HG02981 (cell line): ENCODE measurements around the gene SH3BP2.
A peak's percentile ranks its signal among the peaks of the same experiment; 100 is the strongest.
"Not testable (repeated sequence)": the region's sequence is repeated elsewhere in the genome, so short reads cannot be mapped to it uniquely, and the experiment has no call there.

Experiments
- ATAC-seq: cut with Tn5 transposase; IDR thresholded peaks from one replicate; pipeline ENCODE4 v1.9.1; 2021; ENCODE audit warnings: mild to moderate bottlenecking, moderate library complexity; ENCODE audit not compliant: unreplicated experiment

Gene SH3BP2

DNA sequence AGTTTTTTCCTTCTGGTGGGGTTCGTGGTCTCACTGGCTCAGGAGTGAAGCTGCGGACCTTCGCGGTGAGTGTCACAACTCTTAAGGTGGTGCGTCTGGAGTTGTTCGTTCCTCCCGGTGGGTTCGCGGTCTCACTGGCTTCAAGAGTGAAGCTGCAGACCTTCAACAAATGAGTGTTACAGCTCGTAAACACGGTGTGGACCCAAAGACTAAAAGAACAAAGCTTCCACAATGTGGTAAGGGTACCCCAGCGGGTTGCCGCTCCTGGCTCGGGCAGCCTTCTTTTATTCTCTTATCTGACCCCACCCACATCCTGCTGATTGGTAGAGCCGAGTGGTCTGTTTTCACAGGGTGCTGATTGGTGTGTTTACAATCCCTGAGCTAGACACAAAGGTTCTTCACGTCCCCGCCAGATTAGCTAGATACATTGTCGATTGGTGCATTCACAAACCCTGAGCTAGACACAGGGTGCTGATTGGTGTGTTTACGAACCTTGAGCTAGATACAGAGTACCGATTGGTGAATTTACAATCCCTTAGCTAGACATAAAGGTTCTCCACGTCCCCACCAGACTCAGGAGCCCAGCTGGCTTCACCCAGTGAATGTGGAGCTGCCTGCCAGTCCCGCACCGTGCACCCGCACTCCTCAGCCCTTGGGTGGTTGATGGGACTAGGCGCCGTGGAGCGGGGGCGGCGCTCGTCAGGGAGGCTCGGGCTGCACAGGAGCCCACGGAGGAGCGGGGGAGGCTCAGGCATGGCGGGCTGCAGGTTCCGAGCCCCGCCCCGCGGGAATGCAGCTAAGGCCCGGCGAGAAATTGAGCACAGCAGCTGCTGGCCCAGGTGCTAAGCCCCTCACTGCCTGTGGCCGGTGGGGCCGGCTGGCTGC, 30.2 kb upstream of the SH3BP2 start:
- ATAC-seq: not testable (repeated sequence)

DNA sequence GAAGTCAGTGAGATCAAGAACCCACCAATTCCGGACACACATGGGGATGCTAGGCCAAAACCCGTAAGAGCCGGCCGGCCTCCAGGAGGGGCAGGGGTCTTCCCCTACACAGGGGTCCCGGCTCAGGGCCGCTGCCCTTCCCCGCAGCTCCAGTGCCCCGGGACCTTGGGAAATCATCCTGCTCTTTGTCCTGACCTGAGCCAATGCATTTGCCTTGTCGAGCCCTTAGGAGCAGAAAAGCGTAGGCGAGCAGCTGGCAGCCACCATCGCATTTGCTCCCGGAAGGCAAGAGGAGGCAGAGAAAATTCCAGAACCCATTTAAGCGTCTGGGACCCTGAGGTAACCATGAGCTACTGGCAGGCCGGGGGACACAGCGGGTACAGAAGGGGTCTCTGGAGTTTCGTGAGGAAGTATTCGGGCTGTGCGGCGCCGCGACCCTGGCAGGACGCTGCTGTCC, 29.3 kb upstream of the SH3BP2 start:
- no peak for ATAC-seq

GRCh38 chr4:2765832-2766526, 26.9 kb upstream of the SH3BP2 start:
- no peak for ATAC-seq

- ATAC-seq: no peak
Measured at GRCh38 chr4:2767046-2767704, 25.7 kb upstream of the SH3BP2 start.

DNA sequence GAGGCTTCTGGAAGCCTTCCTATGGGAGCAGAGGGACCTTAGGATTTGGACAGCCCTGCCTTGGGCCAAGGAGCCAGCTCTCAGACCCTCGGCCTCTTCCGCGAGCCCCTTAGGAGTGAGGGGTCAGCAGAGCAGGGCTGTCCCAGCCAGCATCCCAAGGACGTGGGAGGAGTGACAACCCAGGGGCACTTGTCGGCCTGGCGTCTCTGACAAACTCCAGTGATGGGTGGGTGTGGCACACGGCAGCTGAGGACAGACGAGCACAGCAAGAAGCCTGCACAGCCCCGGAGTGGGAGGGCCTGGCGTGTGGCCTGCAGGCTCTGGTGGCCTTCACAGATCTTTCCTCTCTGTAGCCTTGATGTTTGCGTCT, 25.2 kb upstream of the SH3BP2 start:
- no peak for ATAC-seq

- no peak for ATAC-seq
Measured at GRCh38 chr4:2768124-2768523, 24.8 kb upstream of the SH3BP2 start.

DNA sequence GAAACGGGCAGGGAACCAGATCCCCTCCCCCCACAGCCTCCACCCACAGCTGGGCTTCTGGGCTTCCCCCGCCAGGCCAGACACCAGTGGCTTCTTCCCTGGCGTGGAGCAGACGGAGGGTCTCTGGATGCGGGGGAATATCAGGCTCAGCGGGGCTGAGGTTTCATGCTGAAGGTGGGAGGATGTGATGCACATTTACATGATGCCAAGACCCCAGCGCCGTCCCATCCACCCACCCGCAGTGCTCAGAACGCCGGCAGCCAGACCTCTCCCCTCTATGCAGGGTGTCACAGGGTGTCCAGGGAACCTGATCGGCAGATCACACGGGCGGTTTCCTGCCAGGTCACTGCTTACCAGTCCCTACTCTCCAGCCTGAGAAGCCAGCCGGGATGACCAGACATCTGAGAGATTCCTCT, 24.0 kb upstream of the SH3BP2 start:
- no peak for ATAC-seq

DNA sequence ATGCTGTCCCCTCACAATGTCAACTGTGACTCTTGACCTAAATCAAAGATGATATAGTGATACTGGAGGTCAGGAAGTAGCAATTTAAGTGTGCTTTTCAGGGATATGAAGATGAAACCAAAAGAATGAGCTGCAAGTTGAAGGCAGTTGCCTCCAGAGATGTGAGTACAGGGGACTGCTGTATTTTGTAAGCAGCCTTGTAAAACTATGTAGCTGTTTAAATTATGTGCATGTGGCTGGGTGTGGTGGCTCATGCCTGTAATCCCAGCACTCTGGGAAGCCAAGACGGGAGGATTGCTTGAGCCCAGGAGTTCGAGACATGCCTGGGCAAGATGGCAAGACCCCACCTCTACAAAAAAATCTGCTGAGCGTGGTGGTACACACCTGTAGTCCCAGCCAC, 21.6 kb upstream of the SH3BP2 start:
- ATAC-seq: no peak

GRCh38 chr4:2780643-2781042, 12.2 kb upstream of the SH3BP2 start:
- not testable (repeated sequence) for ATAC-seq

DNA sequence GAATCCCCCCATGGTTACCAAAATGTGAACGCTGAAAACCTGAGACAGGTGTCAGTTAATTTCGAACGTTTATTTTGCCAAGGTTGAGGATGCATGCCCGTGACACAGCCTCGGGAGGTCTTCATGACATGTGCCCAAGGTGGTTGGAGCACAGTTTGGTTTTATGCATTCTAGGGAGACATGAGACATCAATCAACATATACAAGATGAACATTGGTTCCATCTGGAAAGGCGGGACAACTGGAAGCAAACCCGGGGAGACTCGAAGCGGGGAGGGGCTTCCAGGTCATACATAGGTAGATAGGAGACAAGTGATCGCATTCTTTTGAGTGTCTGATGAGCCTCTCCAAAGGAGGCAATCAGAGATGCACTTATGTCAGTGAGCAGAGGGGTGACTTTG, 11.0 kb upstream of the SH3BP2 start:
- no peak for ATAC-seq

DNA sequence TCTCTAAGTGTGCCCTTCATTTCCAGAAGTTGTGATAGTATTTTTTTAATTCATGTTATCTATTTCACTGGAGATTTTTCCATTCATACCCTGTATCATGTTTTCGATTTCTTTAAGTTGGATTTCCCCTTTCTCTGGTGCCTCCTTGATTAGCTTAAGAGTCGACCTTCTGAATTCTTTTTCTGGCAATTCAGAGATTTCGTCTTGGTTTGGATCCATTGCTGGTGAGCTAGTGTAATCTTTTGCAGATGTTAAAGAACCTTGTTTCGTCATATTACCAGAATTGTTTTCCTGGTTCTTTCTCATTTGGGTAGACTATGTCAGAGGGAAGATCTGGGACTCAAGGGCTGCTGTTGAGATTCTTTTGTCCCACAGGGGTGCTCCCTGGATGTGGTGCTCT, 9.1 kb upstream of the SH3BP2 start:
- no peak for ATAC-seq

- no peak for ATAC-seq
Measured at GRCh38 chr4:2785613-2786012, 7.3 kb upstream of the SH3BP2 start.

DNA sequence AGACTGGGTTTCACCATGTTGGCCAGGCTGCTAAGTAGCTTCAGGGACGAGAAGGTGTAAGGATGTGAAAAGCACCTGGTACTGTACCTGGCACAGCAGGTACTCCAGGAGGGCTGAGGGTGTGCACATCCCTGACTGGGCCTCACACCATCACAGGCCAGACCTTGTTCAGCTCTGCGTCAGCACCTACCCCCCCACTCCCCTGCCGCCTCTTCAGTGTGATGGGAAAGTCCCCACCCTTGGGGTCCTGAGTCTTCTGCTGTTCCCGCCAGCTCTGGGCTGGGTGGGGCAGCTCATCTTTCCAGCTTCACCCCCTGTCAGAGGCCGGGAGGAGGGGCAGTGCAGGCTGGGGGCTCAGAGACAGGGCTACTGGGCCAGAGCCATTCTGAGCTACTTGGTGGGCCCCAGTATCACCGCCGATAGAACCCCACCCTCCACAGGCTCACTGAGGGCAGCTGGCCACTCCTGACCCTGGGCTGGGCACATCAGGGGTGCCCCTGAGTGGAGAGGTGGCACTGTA, 6.7 kb upstream of the SH3BP2 start:
- ATAC-seq: no peak

GRCh38 chr4:2786794-2787229, 6.1 kb upstream of the SH3BP2 start:
- ATAC-seq: no peak

DNA sequence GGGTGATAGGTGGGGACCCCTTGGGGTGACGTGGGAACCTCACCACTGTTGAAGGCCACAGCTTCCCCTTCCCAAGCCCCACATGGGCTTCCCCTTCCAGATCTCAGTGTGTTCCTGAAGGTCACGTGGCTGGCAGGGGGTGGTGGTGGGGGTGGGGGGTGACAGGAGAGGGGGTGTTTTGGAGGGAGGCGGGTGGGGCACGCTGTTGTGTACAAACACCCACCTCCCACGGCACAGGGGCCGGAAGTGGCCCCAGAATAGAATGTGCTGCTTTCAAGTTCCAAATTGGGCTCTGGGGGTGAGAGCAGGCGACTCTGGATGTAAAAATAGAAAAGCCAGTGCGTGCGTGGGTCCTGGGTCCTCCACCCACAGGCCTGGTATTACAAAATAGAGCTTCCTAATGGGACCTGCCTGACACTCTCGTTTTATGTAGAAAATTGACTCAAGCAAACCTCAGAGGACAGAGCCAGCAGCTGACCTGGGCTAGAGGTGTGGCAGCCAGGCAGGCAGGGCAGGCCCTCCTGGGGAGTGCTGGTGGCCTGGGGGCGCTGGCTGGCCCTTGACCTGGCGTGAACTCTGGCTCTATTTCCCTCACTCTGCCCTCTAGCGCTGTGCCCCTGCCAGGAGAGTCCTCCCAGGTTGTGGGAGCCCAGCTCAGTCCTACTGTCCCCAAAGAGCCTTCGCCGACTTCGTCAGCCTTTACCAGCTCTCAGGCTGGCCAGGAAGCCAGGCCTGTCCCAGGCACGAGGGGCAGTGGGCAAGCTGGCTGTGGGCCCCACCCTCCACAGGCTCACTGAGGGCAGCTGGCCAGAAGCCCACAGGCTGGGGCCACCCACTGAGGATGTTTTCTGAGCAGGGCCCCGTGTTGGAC, 5.4 kb upstream of the SH3BP2 start:
- peak; percentile 54 for ATAC-seq

GRCh38 chr4:2788101-2788500, 4.8 kb upstream of the SH3BP2 start:
- no peak for ATAC-seq

GRCh38 chr4:2788532-2789103, 4.3 kb upstream of the SH3BP2 start:
- no peak for ATAC-seq

DNA sequence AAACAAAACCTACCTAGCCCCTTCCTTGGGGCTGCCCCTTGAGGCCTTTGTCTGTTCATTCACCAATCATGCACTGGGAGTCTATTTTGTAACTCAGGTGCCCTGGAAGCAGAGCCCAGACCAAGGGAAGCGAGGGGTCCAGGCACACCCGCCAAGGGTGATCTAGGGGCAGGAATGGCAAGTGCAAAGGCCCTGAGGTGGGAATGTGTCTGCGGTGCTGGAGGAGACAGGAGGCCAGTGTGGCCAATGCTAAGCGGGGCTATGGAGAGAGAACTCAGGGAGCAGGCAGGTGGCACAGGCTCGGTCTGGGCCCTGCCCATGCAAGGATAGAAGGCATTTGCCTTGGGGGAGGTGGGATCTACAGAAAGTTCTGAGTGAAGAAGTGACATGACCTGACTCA, 3.5 kb upstream of the SH3BP2 start:
- ATAC-seq: no peak

DNA sequence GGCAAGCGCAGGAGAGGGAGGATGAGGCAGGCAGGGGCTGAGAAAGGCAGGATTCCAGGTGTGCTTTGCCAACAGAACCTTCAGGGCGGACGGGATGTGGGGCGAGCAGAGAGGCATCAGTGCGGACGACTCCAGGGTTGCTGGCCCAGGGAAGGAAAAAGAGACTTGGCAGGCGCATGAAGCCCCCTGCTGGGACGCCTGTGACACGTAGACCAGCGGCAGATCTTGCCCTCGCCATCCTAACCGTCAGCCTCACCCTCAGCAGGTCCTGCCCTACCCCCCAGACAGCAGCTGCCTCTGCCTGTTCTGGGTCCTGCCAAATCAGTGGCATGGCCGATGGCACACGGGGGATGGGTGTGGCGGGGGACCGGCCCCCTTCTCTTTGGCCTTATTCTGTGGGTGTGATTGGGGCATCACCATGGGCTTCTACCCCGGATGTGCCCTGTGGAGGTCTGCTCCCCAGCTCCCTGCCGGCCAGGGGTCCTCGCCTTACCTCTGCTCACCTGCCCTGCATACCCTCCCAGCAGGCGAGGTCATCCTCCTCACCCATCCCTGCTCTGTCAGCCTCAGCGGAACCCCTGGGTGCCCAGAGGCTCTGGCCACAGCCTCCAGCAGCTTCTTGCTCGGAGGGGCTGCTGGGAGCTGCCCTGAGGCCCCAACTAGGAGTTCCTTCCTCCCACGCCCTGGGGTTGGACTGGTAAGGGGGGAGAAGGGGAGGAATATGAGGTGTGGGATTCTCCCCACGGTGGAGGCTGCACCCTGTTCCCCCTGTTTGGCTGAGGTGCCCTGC, 2.9 kb upstream of the SH3BP2 start:
- no peak for ATAC-seq
